CD14-positive monocyte (primary cell): ENCODE measurements around the gene CAMTA1. TPM values are rescaled to one million over a fixed set of nuclear protein-coding genes. Genes with fewer than 3 reads are reported as not detected.

Experiments
- DNase-seq, 3 donors: peaks; one replicate each; pipeline ENCODE4 v3.0.0-alpha.2; 2011 to 2022
- H2AFZ ChIP-seq: 2 replicates; pipeline ENCODE4 v1.6.0; 2012; ENCODE audit warnings: mild to moderate bottlenecking, low read depth, low read length, inconsistent platforms; ENCODE audit not compliant: insufficient read depth, poor library complexity, severe bottlenecking
- H3K27ac ChIP-seq, 2 donors: 1 replicate in 1 of 2; 2 replicates in 1 of 2; pipeline ENCODE4 v1.5.1; 2012 to 2013; ENCODE audit warnings: low read length in 2 of 2, control low read depth in 1 of 2, inconsistent platforms in 1 of 2, low read depth in 1 of 2, mild to moderate bottlenecking in 1 of 2
- H3K27me3 ChIP-seq, 2 donors: one replicate each; pipeline versions ENCODE4 v1.6.0 to v1.6.1; 2011 to 2013; ENCODE audit warnings: low read length in 2 of 2; ENCODE audit not compliant: control insufficient read depth in 2 of 2, insufficient read depth in 2 of 2
- H3K36me3 ChIP-seq, 2 donors: replicated peaks in 1 of 2; 1 replicate in 1 of 2; 2 replicates in 1 of 2; pipeline versions ENCODE4 v1.5.1 to v1.6.1; 2012 to 2013; ENCODE audit warnings: low read length in 2 of 2, control low read depth in 1 of 2, inconsistent platforms in 1 of 2, mild to moderate bottlenecking in 1 of 2; ENCODE audit not compliant: insufficient read depth in 2 of 2, control insufficient read depth in 1 of 2
- H3K4me1 ChIP-seq, 2 donors: 1 replicate in 1 of 2; 2 replicates in 1 of 2; pipeline versions ENCODE4 v1.5.1 to v1.6.1; 2012 to 2013; ENCODE audit warnings: low read length in 2 of 2, control low read depth in 1 of 2, inconsistent platforms in 1 of 2, mild to moderate bottlenecking in 1 of 2, moderate library complexity in 1 of 2; ENCODE audit not compliant: insufficient read depth in 2 of 2, control insufficient read depth in 1 of 2
- H3K4me2 ChIP-seq: replicated peaks from 2 replicates; pipeline ENCODE3; 2012; ENCODE audit warnings: low read length, moderate library complexity, mild to moderate bottlenecking; ENCODE audit not compliant: poor library complexity, severe bottlenecking; ENCODE audit errors: extremely low read depth
- H3K4me3 ChIP-seq, 3 experiments: fragments of 200-600 bp in 1 of 3; sonication (generic) in 1 of 3; replicated peaks in 1 of 3; 1 replicate in 2 of 3; 2 replicates in 1 of 3; pipeline ENCODE4 v1.5.1; 2011 to 2013; ENCODE audit warnings: low read length in 3 of 3, mild to moderate bottlenecking in 3 of 3, control low read depth in 2 of 3, low read depth in 2 of 3, inconsistent platforms in 1 of 3, moderate library complexity in 1 of 3
- H3K79me2 ChIP-seq: 2 replicates; pipeline ENCODE4 v1.6.0; 2012; ENCODE audit warnings: mild to moderate bottlenecking, control low read depth, inconsistent platforms, low read length, moderate library complexity; ENCODE audit not compliant: insufficient read depth
- H3K9ac ChIP-seq: 2 replicates; pipeline ENCODE4 v1.6.0; 2017; ENCODE audit warnings: low read length, mild to moderate bottlenecking; ENCODE audit not compliant: insufficient read depth, poor library complexity, severe bottlenecking
- H3K9me3 ChIP-seq, 2 donors: replicated peaks in 1 of 2; 1 replicate in 1 of 2; 2 replicates in 1 of 2; pipeline versions ENCODE4 v1.5.1 to v1.6.1; 2012 to 2013; ENCODE audit warnings: low read length in 2 of 2, control low read depth in 1 of 2; ENCODE audit not compliant: control insufficient read depth in 1 of 2, insufficient read depth in 1 of 2
- H4K20me1 ChIP-seq: 2 replicates; pipeline ENCODE4 v1.6.0; 2012; ENCODE audit warnings: mild to moderate bottlenecking, low read length, control low read depth, moderate library complexity; ENCODE audit not compliant: insufficient read depth
- H3K27ac Mint-ChIP-seq, 7 donors: one replicate each; pipeline ENCODE4 v1.8.0; 2020; ENCODE audit warnings: mild to moderate bottlenecking in 7 of 7, mixed read lengths in 7 of 7, moderate library complexity in 6 of 7, inconsistent platforms in 2 of 7
- H3K27me3 Mint-ChIP-seq, 3 donors: one replicate each; pipeline ENCODE4 v1.8.0; 2021 to 2022; ENCODE audit warnings: low read depth in 3 of 3, mild to moderate bottlenecking in 3 of 3, mixed read lengths in 3 of 3, moderate library complexity in 3 of 3, inconsistent platforms in 1 of 3
- H3K36me3 Mint-ChIP-seq, 2 donors: one replicate each; pipeline ENCODE4 v1.8.0; 2020; ENCODE audit warnings: mixed read lengths in 2 of 2, inconsistent platforms in 1 of 2, mild to moderate bottlenecking in 1 of 2
- H3K4me1 Mint-ChIP-seq: one replicate; pipeline ENCODE4 v1.8.0; 2020; ENCODE audit warnings: mild to moderate bottlenecking, mixed read lengths
- H3K4me3 Mint-ChIP-seq, 2 donors: one replicate each; pipeline ENCODE4 v1.8.0; 2020; ENCODE audit warnings: mild to moderate bottlenecking in 2 of 2, mixed read lengths in 2 of 2, moderate library complexity in 1 of 2
- H3K9me3 Mint-ChIP-seq, 7 donors: one replicate each; pipeline ENCODE4 v1.8.0; 2020 to 2022; ENCODE audit warnings: mixed read lengths in 7 of 7, mild to moderate bottlenecking in 6 of 7, moderate library complexity in 6 of 7, inconsistent platforms in 2 of 7
- CTCF ChIP-seq: fragments of 200-600 bp; IDR thresholded peaks from one replicate; pipeline ENCODE4 v1.8.0; 2022; ENCODE audit warnings: antibody characterized with exemption, mild to moderate bottlenecking
- WGBS: methylation state at CpG from one replicate; pipeline ENCODE4 v1.1.5; 2013; ENCODE audit warnings: missing lambda C conversion rate; ENCODE audit not compliant: insufficient coverage; 5-methylcytosine and 5-hydroxymethylcytosine counted together
- intact Hi-C, 2 donors: fragments of 100-400 bp; cut with micrococcal nuclease; formaldehyde crosslinking; loops; one replicate each; pipeline versions ENCODE4 v1.15.0 to v1.15.1; 2023
- polyA plus RNA-seq, 3 donors: library from polyadenylated mRNA; depleted of rRNA in 1 of 3; unstranded in 2 of 3; stranded (reverse) in 1 of 3; fragments of 300-500 nt in 2 of 3; fragments of >200 nt in 1 of 3; fragmentation: Illumina TruSeq in 2 of 3; gene quantifications; 1 replicate in 2 of 3; 2 replicates in 1 of 3; pipeline ENCODE4 v1.2.3, GENCODE V29; 2012 to 2021

Gene CAMTA1
- polyA plus RNA-seq, 3 donors = 52.0 to 89.6 (median 78.3) TPM

DNA sequence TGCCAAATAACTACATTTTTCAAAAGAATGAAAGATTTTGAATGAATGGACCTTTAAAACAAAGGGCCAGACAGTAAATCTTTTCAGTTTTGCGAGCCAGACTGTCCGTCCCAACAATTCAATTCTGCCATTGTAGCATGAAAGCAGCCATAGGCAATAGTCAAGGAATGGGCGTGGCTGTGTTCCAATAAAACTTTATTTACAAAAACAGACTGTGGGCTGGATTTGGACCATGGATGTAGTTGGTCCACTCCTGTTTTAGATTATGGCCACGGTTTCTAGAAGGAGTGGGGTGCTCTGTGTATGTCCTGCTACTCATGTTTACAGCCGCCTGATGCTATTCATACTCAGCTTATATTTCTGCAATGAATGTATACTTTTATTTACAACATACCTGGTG is 474.7 kb downstream of the CAMTA1 start:
- H3K4me1 ChIP-seq = no peaks in the 10 kb centered on the region
- H3K79me2 ChIP-seq = no peaks in the 10 kb centered on the region
- no peaks in the 10 kb centered on the region for H3K4me1 Mint-ChIP-seq
- H3K4me3 ChIP-seq = no peak overlapping the region
- H3K36me3 Mint-ChIP-seq = no peaks in the 10 kb centered on the region
- H3K9me3 Mint-ChIP-seq = no peaks in the 10 kb centered on the region
- no peak overlapping the region for H3K27ac Mint-ChIP-seq
- no peak overlapping the region for H2AFZ ChIP-seq
- no peak overlapping the region for H3K9ac ChIP-seq
- H3K36me3 ChIP-seq = no peaks in the 10 kb centered on the region
- no peaks in the 10 kb centered on the region for H3K9me3 ChIP-seq
- no CpG with 5 or more reads among the region's 5 CpGs for WGBS
- no peak overlapping the region for H3K4me3 Mint-ChIP-seq
- intact Hi-C loops = no loop called here
- peaks cover 4 to 9% (median 4%) of the 10 kb centered on the region in 3 donors for H3K27me3 Mint-ChIP-seq
- no peak for DNase-seq
- no peaks in the 10 kb centered on the region for H4K20me1 ChIP-seq
- no peak overlapping the region for H3K4me2 ChIP-seq
- H3K27ac ChIP-seq = no peak overlapping the region
- no peaks in the 10 kb centered on the region for H3K27me3 ChIP-seq
- no peak for TF ChIP-seq CTCF

GRCh38 chr1:7261490-7261889 is 476.2 kb downstream of the CAMTA1 start:
- no peak overlapping the region for H2AFZ ChIP-seq
- no peak for DNase-seq
- H3K4me3 ChIP-seq = no peak overlapping the region
- peaks cover 3 to 5% (median 4%) of the 10 kb centered on the region in 3 donors for H3K27me3 Mint-ChIP-seq
- no peak overlapping the region for H3K4me3 Mint-ChIP-seq
- H3K27ac ChIP-seq = no peak overlapping the region
- WGBS = 85% methylated on average over 5 of the region's 8 CpGs
- no peak overlapping the region for H3K4me2 ChIP-seq
- H3K36me3 ChIP-seq = no peaks in the 10 kb centered on the region
- H3K36me3 Mint-ChIP-seq = no peaks in the 10 kb centered on the region
- H4K20me1 ChIP-seq = no peaks in the 10 kb centered on the region
- intact Hi-C loops = no loop called here
- no peak overlapping the region for H3K9ac ChIP-seq
- H3K9me3 ChIP-seq = no peaks in the 10 kb centered on the region
- no peaks in the 10 kb centered on the region for H3K4me1 Mint-ChIP-seq
- H3K79me2 ChIP-seq = no peaks in the 10 kb centered on the region
- no peaks in the 10 kb centered on the region for H3K27me3 ChIP-seq
- H3K4me1 ChIP-seq = no peaks in the 10 kb centered on the region
- H3K27ac Mint-ChIP-seq = no peak overlapping the region
- H3K9me3 Mint-ChIP-seq = no peaks in the 10 kb centered on the region
- no peak for TF ChIP-seq CTCF
